Inflammatory macrophage treated with lipopolysaccharide for 1 hour (primary cell): ENCODE data around the gene CHCHD10.

Source experiments
- DNase-seq, 2 donors: peaks; one replicate each; pipeline ENCODE4 v3.0.0-alpha.2; 2020 to 2022

CHCHD10 gene

DNA sequence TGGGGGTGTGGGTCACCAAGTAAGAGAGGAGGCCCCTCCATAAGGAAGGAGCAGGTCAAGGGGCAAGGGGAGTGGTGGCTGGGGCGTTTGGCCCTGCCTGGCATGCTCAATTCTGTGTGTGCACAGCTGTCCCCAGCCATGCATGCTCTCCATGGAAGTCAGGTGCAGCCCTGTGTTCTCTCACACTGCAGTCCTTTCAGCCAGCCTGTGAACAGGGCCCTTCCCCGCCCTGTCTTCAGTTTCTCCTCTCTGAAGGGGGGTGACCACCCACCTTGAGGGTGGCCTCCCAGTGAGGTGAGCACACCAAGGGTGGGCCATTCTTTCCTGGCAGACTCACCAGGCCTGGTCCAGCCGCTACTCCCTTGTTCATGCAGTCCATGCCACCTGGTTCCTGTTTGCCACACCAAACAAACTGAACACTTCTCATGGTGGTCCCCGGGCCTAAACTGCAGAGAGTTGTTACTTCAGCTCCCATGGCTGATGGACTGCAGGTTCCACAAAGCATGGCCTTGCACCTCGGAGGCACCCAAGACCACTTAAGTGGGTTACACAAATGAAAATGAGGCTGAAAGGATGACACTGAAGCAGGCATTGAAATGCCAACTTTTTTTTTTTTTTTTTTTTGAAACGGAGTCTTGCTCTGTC lies 1.7 kb upstream of the CHCHD10 start:
- no peak for DNase-seq

DNA sequence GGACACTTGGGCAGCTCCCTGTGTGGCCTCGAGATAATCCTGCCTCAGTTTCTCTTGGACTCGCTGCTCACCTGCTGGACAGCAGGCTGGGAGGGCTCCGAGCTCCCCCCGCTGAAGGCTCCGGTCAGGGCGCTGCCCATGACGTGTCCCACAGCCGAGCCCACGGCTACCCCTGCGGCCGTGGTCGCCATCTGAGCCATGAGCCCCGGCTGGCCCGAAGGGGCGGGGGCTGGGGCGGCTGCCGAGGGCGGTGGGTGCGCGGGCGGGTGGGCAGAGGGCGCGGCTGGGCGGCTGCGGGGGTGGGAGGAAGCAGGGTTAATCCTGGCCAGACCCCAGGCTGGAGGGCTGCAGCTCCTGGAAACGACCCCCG lies 484 bp downstream of the CHCHD10 start:
- DNase-seq = no peak

DNA sequence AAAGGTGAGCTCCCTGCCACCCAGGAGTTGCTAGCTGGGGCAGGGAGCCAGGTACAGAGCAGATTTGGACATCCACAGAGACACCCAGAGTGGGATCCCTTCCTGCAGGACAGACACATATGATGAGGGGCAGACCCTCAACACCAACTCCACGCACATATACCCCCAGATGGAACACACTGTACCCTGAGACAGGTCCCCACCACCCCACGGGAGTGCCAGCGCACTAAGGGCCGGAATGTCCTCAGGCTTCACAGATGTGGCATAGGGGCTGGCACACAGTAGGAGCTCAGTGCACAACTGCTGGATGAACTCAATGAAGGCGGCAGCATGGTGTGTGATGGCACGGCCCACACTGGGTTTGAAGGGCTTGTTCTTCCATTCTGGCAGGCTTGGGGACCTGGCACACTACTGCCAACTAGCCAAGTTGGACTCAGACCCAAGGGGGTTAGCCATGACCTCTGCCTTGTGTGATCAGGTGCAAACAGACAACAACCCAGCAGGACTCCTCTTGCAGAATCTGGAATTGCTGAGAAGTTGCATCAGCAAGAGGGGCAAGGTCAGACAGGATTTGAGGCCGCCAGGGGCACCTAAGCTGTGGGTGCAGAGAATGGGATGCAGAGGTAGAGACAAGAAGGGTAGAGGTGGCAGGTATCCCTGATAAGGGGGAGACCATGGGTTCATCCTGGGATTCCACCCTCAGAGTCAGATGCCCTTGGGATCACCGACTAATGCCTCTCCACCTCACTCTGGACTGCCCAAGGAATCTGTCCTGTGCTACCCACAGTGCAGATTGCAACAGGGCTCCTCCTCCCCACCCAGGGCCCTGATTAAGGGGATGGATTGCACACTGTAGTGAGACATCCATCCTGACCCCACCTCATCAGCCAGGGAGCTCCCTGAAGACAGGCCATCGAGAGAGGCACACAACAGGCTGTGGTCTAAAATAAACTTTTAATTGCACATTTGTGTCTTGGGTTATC lies 2.6 kb downstream of the CHCHD10 start:
- DNase-seq = no peak

DNA sequence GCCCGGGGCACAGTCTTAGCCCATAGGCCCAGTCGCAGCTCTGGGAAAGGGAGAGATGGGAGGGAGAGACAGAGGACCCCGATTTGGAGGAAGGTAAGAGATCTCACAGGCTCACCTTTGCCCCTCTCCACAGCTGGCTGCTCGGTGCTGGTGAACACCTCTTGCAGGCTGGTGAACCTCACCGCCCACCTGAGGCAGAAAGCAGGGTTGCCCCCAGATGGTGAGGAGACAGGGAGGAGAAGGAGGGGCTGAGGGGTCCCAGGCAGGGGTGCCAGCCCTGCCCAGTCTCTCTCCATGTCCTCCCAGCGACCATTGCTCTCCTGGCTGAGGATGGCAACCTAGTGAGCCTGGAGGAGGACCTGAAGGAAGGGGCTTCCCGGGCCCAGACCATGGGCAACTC lies 3.8 kb downstream of the CHCHD10 start:
- DNase-seq = no peak

DNA sequence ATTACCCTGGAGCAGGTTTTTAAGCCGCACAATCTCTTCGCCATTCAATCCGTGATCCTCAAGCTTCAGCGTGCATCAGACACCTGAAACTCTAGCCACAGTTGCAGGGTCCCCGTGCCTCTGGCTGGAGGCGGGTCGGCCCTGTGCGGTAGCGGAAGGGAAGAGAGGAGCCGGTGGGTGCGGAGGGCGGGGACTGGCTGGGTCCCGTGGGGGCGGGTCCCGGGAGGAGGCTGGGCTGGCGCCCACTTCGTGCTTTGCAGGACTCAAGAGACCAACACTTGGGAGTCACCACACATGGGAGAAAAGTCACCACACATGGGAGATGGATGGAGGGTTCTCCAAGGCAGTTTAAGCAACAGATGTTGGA lies 4.2 kb downstream of the CHCHD10 start:
- no peak for DNase-seq

DNA sequence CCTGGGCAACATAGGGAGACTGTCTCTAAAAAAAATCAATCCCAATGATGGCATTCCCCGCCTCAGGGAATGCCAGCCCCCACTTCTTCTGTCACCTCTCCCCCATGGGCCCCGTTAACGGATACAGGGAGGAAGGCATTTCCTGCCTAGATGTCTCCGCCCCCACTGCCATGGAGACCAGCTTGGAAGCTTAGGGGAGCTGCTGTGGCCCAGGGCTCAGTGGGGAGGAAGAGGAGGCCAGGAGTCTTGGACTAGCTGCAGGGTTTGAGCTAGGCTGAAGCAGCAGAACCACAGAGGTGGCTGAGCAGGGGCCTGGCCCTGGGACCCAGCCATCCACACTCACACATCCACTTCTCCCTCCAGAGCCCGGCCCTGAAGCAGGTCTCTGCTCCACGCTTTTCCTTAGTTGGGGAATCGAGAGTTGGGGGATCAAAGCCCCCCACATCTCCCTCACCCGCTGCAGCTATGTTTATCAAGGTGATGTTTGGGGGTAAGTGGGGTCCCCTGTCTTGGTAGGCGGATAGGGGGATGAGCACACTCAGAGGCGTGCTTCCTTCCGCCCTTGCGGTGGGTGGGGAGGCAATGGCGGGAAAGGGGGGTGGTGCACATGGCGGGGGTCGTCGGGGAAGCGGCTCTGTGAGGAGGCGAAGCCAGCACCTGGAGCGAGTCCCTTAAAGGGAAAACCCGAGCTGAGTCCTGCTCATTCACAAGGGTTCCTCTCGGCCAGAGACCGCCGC lies 4.8 kb downstream of the CHCHD10 start, which contains the start of gene C22orf15:
TSS of gene C22orf15 (plus strand) at position 149 of the 737 bp plus-strand sequence. CDS start at position 466, 317 bp downstream.
- no peak for DNase-seq

DNA sequence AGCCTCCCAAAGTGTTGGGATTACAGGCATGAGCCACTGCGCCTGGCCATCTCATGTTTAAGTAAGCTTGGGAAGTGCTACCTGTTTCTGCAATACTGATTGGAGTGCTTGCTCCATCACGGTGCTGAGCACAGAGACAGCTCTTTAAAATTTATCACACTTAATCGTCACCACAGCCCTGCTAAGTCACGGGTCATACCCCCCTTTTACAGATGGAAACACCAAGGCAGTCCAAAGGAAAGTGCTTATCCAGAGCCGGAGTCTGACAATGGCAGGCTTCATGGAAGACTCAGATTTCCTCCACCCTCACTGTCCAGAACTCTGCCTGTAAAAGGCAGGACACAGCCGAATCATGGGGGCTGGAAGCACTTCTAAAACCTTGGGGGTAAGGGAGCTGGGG lies 7.7 kb downstream of the CHCHD10 start:
- DNase-seq = no peak

DNA sequence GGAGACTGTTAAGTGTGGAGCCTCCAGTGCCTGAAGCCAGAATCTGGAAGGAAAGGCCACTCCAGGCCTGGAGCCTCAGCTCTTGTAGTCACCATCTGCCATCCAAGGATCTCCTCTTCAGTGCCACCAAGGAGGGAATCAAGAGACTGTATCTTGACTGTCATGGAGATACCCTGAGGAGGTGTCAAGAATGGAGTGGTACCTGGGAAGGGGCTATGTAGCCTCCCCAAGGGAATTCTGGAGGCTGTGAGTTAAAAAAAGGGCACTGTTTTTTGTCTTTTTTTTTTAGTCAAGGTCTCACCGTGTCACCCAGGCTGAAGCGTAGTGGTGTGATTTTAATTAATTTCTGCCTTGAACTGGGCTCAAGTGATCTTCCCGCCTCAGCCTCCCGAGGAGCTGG lies 8.2 kb downstream of the CHCHD10 start:
- DNase-seq = no peak

DNA sequence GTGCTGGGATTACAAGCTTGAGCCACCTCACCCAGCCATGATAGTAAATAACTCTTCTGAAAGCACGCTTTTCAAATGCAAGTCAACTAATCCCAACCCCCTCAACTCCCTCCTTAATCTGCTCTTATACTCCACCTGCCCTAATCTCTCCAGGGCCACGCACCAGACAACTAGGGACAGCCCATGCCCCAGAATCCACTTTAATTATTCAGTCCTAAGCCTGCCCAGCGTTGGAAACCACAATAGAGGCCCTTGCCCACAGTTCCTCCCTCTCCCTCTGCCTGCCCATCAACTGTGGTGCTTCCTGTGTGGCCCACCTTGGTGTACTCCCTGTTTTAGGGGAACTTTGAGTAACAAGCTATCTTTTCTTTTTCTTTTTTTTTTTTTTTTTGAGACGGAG lies 10.9 kb downstream of the CHCHD10 start:
- DNase-seq = no peak

DNA sequence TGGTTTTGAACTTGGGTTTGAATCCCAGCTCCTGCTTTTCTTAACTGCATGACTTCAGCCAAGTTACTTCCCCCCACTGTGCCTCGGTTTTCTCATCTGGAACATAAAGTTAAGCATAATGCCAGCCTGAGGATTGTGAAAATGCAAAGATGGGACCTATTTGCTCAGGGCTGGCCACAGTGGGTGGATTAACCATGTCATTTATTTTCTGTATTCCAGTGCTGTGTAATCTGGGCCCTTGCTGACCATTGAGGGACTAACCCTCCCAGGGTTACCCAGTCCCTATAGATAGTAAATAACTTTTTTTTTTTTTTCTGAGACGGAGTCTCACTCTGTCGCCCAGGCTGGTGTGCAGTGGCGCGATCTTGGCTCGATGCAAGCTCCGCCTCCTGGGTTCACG lies 12.1 kb downstream of the CHCHD10 start:
- DNase-seq = no peak

DNA sequence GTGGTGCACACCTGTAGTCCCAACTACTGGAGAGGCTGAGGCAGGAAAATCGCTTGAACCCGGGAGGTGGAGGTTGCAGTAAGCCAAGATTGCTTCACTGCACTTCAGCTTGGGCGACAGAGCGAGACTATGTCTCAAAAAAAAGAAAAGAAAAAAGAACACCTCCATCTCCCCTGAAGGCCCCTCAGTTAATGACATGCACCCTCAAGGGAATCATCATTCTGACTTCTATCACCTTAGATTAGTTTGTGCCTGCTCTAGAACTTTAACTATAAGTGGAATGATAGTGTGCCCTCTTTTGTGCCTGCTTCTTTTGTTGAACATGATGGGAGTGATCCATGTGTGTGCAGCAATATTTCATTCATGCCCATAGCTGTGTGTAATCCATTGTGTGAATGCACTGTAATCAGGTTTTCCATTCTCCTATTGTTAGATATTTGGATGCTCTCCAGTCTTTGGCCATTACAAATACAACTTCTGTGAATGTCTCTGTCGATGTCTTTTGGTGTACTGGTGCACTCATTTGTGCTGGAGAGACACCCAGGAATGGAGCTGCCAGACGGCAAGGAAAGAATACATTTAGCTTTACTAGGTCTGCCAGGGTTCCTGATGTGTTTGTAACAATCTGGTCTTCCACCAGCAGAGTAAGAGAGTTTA lies 12.7 kb downstream of the CHCHD10 start:
- no peak for DNase-seq

DNA sequence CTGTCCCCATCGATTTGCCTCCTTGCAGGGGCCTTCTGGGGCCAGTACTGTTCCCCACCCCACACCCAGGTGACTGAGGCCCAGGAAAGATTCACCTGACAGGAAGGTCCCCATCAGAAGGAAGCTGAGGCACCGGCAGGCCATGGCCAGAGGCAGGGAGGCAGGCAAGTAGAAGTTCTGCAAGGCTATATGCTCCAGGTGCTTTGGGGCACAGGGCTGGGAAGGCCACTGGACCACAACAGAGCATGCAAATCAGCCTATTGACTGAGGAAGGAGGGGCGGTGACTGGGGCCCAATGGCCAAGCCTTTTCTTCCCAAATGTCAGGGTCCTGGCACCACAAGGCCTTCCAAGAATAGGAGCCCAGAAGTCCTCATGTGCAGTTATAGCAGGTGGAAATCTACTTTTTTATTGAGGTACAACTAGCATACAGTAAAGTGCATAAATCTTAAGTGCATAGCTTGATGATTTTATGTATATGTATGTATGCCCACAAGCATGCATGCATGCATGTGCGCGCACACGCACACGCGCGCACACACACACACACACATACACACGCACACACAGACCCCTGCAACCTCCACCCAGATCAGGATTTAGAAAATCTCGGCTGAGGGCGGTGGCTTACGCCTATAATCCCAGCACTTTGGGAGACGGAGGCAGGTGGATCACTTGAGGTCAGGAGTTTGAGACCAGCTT lies 13.4 kb downstream of the CHCHD10 start, which contains the start of gene VPREB3:
TSS of gene VPREB3 (minus strand) at position 206 of the 700 bp plus-strand sequence. CDS start at position 144, 62 bp downstream.
- no peak for DNase-seq

DNA sequence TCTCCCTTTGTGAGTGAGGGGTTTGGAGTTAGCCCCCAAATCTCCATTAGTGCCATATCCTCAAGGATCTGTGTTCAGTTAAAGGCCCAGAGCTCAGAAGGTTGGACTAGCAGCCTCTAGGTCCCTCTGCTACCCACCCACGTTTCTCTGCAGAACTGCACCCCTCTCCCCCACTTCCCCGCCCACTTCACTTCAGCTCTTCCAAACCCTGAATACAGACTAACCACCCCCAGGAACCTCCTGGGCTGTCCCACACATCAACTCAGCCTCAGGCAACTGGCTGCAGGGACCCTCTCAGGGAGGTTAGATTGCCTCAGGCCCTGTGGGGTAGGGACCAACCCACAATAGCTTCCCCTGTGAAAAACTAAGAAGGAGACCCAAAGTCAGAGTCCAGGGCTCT lies 14.4 kb downstream of the CHCHD10 start:
- no peak for DNase-seq

DNA sequence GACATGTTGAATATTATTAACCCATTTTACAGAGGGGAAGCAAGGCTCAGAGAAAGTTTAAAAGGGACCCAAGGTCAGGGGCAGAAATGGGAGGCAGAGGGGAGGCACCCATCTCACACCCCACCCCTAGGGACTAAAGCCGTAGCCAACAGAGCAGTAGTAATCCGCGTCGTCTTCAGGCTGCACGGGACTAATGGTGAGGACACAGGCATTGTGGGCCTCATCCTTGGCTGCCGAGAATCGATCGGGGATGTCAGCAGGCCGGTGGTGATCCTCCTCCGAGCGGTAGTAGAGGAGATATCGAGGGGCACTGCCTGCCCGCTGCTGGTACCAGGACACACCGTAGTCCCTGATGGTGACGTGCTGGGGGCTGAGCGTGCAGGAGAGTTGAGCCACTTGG lies 15.0 kb downstream of the CHCHD10 start:
- DNase-seq = no peak

DNA sequence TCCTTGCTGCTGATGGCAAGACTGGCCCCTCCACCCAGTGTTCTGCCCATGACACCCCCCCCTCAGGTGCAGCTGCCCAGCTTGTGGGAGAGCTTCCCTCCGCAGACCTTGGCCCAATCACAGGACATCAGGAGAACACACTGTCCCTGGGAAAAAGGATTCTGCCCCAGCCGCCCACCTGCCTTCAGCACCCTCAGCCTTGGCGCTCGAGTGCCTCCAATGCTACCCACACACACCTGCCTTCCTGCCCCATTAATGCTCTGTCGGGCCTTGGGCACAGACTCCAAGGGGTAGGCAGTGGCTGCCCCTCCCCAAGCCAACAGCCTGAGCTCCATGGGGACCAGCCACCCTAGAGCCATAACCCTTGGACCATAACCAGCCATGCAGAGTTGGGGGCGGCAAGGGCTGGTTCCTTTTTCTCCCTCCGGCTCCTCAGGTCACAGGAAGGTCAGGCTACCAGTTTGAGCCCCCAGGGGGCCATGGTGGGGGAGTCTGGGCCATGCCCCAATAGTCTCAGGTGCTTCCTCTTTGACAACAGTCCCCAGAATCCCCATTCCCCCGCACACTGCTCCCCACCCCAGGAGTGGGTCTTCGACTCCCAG lies 15.6 kb downstream of the CHCHD10 start:
- DNase-seq = no peak

DNA sequence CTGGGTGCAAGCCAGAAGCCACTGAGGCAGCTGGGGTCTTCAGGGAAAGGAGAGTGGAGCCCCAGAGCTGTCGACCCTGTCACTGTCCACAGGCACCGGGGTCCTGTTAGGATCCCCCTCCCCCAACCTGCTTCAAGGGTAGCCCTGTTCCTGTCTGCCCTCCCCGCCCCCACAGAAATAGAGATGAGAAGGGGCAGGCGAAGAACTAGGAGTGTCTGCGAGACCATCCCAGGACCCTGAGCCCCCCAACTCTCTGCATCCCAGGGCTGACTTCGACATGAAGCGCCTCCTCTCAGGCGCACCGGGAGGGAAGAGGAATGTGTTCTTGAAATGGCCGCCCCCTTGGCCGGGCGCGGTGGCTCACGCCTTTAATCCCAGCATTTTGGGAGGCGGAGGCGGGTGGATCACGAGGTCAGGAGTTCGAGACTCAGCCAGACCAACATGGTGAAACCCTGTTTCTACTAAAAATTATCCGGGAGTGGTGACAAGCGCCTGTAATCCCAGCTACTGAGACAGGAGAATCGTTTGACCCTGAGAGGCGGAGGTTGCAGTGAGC lies 16.3 kb downstream of the CHCHD10 start:
- no peak for DNase-seq

DNA sequence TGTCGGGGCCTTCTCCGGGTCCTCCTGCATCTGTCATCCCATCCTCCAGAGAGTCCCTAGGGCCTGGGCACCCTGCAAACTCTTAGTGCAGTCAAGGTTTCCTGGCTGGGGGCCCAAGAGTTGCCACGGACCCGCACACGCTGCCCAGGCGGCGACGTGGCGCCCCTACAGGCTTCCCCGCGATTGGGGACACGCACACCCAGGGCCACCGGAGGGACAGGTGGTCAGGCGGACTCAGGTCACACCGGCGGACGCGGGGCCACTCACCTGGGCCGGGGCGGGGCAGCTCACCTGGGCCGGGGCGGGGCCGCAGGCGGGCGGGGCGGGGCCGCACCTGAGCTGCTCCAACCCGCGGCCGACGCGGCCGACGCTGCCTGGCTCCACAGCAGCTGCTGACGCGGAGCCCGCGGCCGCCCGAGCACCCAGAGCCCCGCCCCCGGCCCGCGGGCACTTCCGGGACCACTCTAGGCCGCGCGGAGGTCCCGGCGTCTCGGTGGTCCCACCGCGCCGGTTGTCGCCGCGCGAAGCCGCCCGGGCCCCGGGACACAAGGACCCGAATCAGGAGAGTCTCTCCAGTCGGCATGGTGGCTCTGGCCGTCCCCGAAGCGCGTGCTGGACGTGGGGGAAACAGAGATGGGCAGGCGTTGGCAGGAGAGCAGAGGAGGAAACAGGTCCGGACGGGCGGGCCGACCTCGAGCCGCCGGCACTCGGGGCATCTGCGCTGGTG lies 16.9 kb downstream of the CHCHD10 start, which contains the start of gene ZNF70:
TSS of gene ZNF70 (minus strand) at position 399 of the 727 bp plus-strand sequence. CDS start 5,972 bp downstream, outside the sequence.
- DNase-seq = peak; percentile 65 to 73

DNA sequence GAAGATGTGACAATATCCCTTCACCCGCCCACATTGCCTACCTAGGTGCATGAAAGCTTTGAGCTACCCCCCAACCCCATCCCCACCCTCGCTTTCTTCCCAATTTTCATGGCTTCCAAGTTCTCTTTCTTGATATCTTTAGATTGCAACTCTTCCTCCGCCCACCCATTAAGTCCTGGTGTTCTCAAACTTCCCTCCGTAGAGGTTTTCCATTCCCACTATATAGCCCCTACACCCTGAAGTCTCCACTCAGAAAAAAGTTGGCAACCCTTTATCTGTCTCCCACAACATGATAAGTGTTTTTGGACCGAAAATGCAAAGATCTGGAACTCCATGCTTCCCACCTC lies 17.4 kb downstream of the CHCHD10 start:
- no peak for DNase-seq

DNA sequence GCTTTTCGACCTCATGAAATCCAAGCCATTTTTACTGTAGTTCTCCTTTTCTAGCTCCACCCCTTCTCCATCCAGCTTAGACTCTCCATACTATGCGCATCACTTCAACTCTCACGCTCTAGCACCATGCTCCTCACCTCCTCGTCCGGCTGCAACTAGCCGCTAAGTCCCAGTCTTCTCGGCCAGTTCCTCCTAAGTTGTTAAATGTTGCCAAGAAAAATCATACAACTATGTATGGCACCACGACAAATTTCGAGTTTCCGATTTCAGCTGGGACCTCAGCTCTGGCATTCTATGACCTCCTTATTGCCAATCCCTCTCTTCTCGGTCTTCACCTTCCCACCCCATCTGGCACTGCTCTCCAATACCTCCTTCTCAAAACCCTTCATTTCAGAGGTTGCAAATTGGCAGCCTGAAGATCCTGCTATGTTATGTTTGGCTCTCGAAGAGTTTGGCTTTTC lies 17.9 kb downstream of the CHCHD10 start:
- no peak for DNase-seq

DNA sequence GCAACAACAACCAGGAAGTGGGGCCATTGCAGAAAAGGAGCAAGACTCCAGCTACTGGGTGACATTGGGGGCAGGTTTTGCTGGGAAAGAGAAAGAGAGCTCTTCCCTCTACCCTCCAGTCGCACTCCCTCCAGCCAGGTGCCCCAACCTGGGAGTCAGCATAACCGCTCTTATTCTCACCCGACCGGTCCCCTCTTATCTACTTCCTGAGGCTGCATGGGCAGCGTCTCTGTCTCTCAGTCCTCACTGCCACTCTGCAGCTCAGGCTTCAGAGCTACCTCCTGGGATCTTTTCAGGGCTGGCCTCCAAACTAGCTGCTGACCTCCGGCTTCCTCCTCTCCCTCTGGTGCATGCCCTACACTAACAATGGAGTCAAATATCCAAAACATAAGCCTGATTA lies 22.0 kb downstream of the CHCHD10 start:
- DNase-seq = no peak

DNA sequence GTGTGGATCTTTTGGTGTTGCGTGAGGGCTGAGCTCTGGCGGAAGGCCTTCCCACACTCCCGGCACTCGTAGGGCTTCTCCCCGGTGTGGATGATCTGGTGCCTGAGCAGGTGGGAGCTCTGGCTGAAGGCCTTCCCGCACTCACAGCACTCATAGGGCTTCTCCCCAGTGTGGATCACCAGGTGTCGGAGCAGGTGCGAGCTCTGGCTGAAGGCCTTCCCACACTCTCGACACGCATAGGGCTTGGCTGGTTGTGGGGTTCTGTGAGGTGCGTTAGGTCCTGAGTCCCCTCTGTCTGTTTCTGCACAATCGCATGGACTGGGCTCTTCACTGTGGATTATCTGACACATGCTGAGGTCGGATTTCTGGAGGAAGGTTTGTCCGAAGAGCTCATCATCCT lies 23.3 kb downstream of the CHCHD10 start:
- no peak for DNase-seq
